Measurements from ENCODE around the gene BICD1.

- TF ChIP-seq CTCF (IDR thresholded peaks at IDR 0.05; ENCODE audit: low read depth, low read length, poor library complexity, severe bottlenecking) (no peak), EZH2phosphoT487 (IDR thresholded peaks at IDR 0.05; ENCODE audit: borderline replicate concordance, low read length) (no peak)
Observed at GRCh38 chr12:32309811-32310736, 203.4 kb downstream of the BICD1 start.

All from DOHH2 (cell line).